OCI-M2 (cell line): ENCODE results near the gene WDFY4.

ENCODE experiments used
- DNase-seq: peaks from one replicate; lab custom pipeline; 2025; ENCODE audit not compliant: unreplicated experiment; lab: John Stamatoyannopoulos, UW

WDFY4 gene

GRCh38 chr10:48935577-48935976 is 250.9 kb downstream of the WDFY4 start:
- DNase-seq = no peak

GRCh38 chr10:48937796-48938195 is 253.1 kb downstream of the WDFY4 start:
- no peak for DNase-seq

GRCh38 chr10:48938281-48938680 is 253.6 kb downstream of the WDFY4 start:
- no peak for DNase-seq

GRCh38 chr10:48938990-48939536 is 254.4 kb downstream of the WDFY4 start:
- no peak for DNase-seq

GRCh38 chr10:48939790-48940325 is 255.2 kb downstream of the WDFY4 start, which contains the start of gene LRRC18:
TSS of gene LRRC18 (minus strand) at chr10:48939840. CDS start at chr10:48914155, 25,685 bp downstream.
- no peak for DNase-seq

GRCh38 chr10:48940372-48940771 is 255.7 kb downstream of the WDFY4 start:
- DNase-seq = no peak

GRCh38 chr10:48940958-48941357 is 256.3 kb downstream of the WDFY4 start:
- DNase-seq = no peak

GRCh38 chr10:48941427-48942075 is 256.9 kb downstream of the WDFY4 start:
- no peak for DNase-seq

- DNase-seq = no peak
Observed at GRCh38 chr10:48943096-48943495, 258.4 kb downstream of the WDFY4 start.

GRCh38 chr10:48944171-48944570 is 259.5 kb downstream of the WDFY4 start:
- DNase-seq = no peak

- DNase-seq = no peak
Observed at GRCh38 chr10:48945441-48946130, 260.9 kb downstream of the WDFY4 start.

GRCh38 chr10:48946332-48946731 is 261.7 kb downstream of the WDFY4 start:
- DNase-seq = no peak

- no peak for DNase-seq
Observed at GRCh38 chr10:48946891-48947500, 262.3 kb downstream of the WDFY4 start.

- no peak for DNase-seq
Observed at GRCh38 chr10:48947690-48948469, 263.2 kb downstream of the WDFY4 start.

- no peak for DNase-seq
Observed at GRCh38 chr10:48948470-48949037, 263.9 kb downstream of the WDFY4 start.

GRCh38 chr10:48951707-48952106 is 267.0 kb downstream of the WDFY4 start:
- DNase-seq = no peak

GRCh38 chr10:48957361-48958151 is 272.9 kb downstream of the WDFY4 start:
- no peak for DNase-seq

- DNase-seq = no peak
Observed at GRCh38 chr10:48958598-48959190, 274.0 kb downstream of the WDFY4 start.

GRCh38 chr10:48964038-48964437 is 279.4 kb downstream of the WDFY4 start:
- DNase-seq = no peak
